HepG2 (cell line): Measurements from ENCODE around the gene AMZ2. TPM values are rescaled to one million over a fixed set of nuclear protein-coding genes. Genes with fewer than 3 reads are reported as not detected.

Experiments used
- ARHGAP35 ChIP-seq: sonication (generic); formaldehyde crosslinking; IDR thresholded peaks from 2 replicates; pipeline ENCODE4 v1.9.0; 2022; ENCODE audit warnings: mild to moderate bottlenecking, inconsistent platforms, moderate library complexity, missing genetic modification reagents, borderline replicate concordance
- CBX1 ChIP-seq: IDR thresholded peaks from one replicate; pipeline ENCODE4 v1.6.1; 2016; ENCODE audit warnings: antibody characterized with exemption, low read depth
- CC2D1A ChIP-seq: sonication (generic); formaldehyde crosslinking; IDR thresholded peaks from 2 replicates; pipeline ENCODE4 v1.8.1; 2023; ENCODE audit warnings: mild to moderate bottlenecking, missing genetic modification reagents
- EEA1 ChIP-seq: sonication (generic); formaldehyde crosslinking; IDR thresholded peaks from 2 replicates; pipeline ENCODE4 v1.5.1; 2020; ENCODE audit warnings: mild to moderate bottlenecking, missing genetic modification reagents, borderline replicate concordance
- FIP1L1 ChIP-seq: fragments of 200-400 bp; formaldehyde crosslinking; IDR thresholded peaks from 2 replicates; pipeline ENCODE4 v1.6.1; 2018; ENCODE audit warnings: low read depth, mild to moderate bottlenecking, low read length, moderate library complexity, borderline replicate concordance; ENCODE audit not compliant: insufficient read depth
- FOXK2 ChIP-seq: fragments of 450-650 bp; IDR thresholded peaks from 2 replicates; pipeline ENCODE4 v1.6.1; 2016
- ISL2 ChIP-seq: sonication (generic); formaldehyde crosslinking; IDR thresholded peaks from 2 replicates; pipeline ENCODE4 v1.5.0; 2020; ENCODE audit warnings: missing genetic modification reagents
- ISX ChIP-seq: sonication (generic); formaldehyde crosslinking; conservative IDR thresholded peaks from 2 replicates; pipeline ENCODE4 v1.5.0; 2020; ENCODE audit warnings: missing genetic modification reagents
- JUND ChIP-seq: sonication (generic); formaldehyde crosslinking; IDR thresholded peaks from 2 replicates; pipeline ENCODE4 v1.8.0; 2022; ENCODE audit warnings: mild to moderate bottlenecking, missing genetic modification reagents
- KLF6 ChIP-seq: IDR thresholded peaks from 2 replicates; pipeline ENCODE4 v1.8.0; 2016; ENCODE audit warnings: missing biosample characterization, missing genetic modification reagents
- MED1 ChIP-seq: sonication (generic); formaldehyde crosslinking; IDR thresholded peaks from 2 replicates; pipeline ENCODE4 v1.4.0; 2020; ENCODE audit warnings: missing genetic modification reagents
- NFATC3 ChIP-seq: sonication (generic); formaldehyde crosslinking; IDR thresholded peaks from 2 replicates; pipeline ENCODE4 v1.5.1; 2020; ENCODE audit warnings: mild to moderate bottlenecking, missing genetic modification reagents
- PHF5A ChIP-seq: IDR thresholded peaks from one replicate; pipeline ENCODE4 v1.6.1; 2018; ENCODE audit warnings: low read depth, missing genetic modification reagents; ENCODE audit not compliant: unreplicated experiment
- PREB ChIP-seq: sonication (generic); formaldehyde crosslinking; IDR thresholded peaks from 2 replicates; pipeline ENCODE4 v1.4.0; 2020; ENCODE audit warnings: missing genetic modification reagents
- RAD51 ChIP-seq: fragments of 450-650 bp; IDR thresholded peaks from 2 replicates; pipeline ENCODE4 v1.6.1; 2016; ENCODE audit warnings: borderline replicate concordance
- REPIN1 ChIP-seq: sonication (generic); formaldehyde crosslinking; IDR thresholded peaks from 2 replicates; pipeline ENCODE4 v1.8.0; 2022; ENCODE audit warnings: missing genetic modification reagents, low read depth, mild to moderate bottlenecking, borderline replicate concordance
- SNAI1 ChIP-seq: sonication (generic); formaldehyde crosslinking; IDR thresholded peaks from 2 replicates; pipeline ENCODE4 v1.5.0; 2020; ENCODE audit warnings: mild to moderate bottlenecking, missing genetic modification reagents, borderline replicate concordance
- TCF7 ChIP-seq: sonication (generic); IDR thresholded peaks from 2 replicates; pipeline ENCODE4 v1.6.1; 2016; ENCODE audit warnings: antibody characterized with exemption, low read depth
- ZEB1 ChIP-seq: IDR thresholded peaks from 2 replicates; pipeline ENCODE4 v1.6.1; 2012; ENCODE audit warnings: mild to moderate bottlenecking, low read depth, inconsistent platforms; ENCODE audit not compliant: insufficient replicate concordance
- ZNF12 ChIP-seq: sonication (generic); formaldehyde crosslinking; IDR thresholded peaks from 2 replicates; pipeline ENCODE4 v1.5.0; 2020; ENCODE audit warnings: missing genetic modification reagents
- ZNF143 ChIP-seq: sonication (generic); formaldehyde crosslinking; IDR thresholded peaks from 2 replicates; pipeline ENCODE4 v1.4.0; 2020; ENCODE audit warnings: missing genetic modification reagents
- ZNF230 ChIP-seq: sonication (generic); formaldehyde crosslinking; IDR thresholded peaks from 2 replicates; pipeline ENCODE4 v1.4.0; 2020; ENCODE audit warnings: mild to moderate bottlenecking, missing genetic modification reagents
- ZNF383 ChIP-seq: sonication (generic); formaldehyde crosslinking; IDR thresholded peaks from 2 replicates; pipeline ENCODE4 v1.4.0; 2020; ENCODE audit warnings: missing genetic modification reagents, mild to moderate bottlenecking, borderline replicate concordance
- ZNF530 ChIP-seq: sonication (generic); formaldehyde crosslinking; IDR thresholded peaks from 2 replicates; pipeline ENCODE4 v1.5.0; 2020; ENCODE audit warnings: low read depth, mild to moderate bottlenecking, missing genetic modification reagents
- ZNF557 ChIP-seq: sonication (generic); formaldehyde crosslinking; IDR thresholded peaks from 2 replicates; pipeline ENCODE4 v1.4.0; 2020; ENCODE audit warnings: missing genetic modification reagents
- ZNF605 ChIP-seq: sonication (generic); formaldehyde crosslinking; IDR thresholded peaks from 2 replicates; pipeline ENCODE4 v1.8.0; 2022; ENCODE audit warnings: mild to moderate bottlenecking, missing genetic modification reagents
- ZNF7 ChIP-seq: IDR thresholded peaks from 2 replicates; pipeline ENCODE4 v1.6.1; 2016; ENCODE audit warnings: missing biosample characterization, missing genetic modification reagents
- polyA plus RNA-seq, 8 experiments: library from polyadenylated mRNA; depleted of rRNA in 3 of 8; stranded (reverse) in 7 of 8; unstranded in 1 of 8; fragments of >200 nt; fragmentation: Illumina TruSeq in 4 of 8; extraction: Trizol in 4 of 8; gene quantifications; 2 replicates each; pipeline versions ENCODE4 v1.2.1 to v1.2.3, GENCODE V29; 2011 to 2016; ENCODE audit warnings: low read depth in 4 of 8, missing spikeins in 1 of 8, mixed read lengths in 1 of 8; ENCODE audit not compliant: insufficient read depth in 1 of 8
- total RNA-seq, 5 experiments: library from RNA; depleted of rRNA; stranded (reverse); fragments of >200 nt; fragmentation: Illumina TruSeq; extraction: Trizol; gene quantifications; 2 replicates each; pipeline ENCODE4 v1.2.3, GENCODE V29; 2016; ENCODE audit warnings: low read depth in 1 of 5
- TF ChIP-seq, protein P1 (sequence below): sonication (generic); formaldehyde crosslinking; IDR thresholded peaks from 2 replicates; pipeline ENCODE4 v1.8.0; 2023; ENCODE audit warnings: mild to moderate bottlenecking, missing genetic modification reagents
- TF ChIP-seq, protein P2 (sequence below): sonication (generic); formaldehyde crosslinking; IDR thresholded peaks from 2 replicates; pipeline ENCODE4 v1.4.0; 2020; ENCODE audit warnings: mild to moderate bottlenecking, missing genetic modification reagents

The AMZ2 gene
- total and polyA plus RNA-seq, 2 of the 13 experiments (the other 11 are each of a cell fraction or from before 2014, with no cell fraction given): 86.9 to 90.2 TPM

DNA sequence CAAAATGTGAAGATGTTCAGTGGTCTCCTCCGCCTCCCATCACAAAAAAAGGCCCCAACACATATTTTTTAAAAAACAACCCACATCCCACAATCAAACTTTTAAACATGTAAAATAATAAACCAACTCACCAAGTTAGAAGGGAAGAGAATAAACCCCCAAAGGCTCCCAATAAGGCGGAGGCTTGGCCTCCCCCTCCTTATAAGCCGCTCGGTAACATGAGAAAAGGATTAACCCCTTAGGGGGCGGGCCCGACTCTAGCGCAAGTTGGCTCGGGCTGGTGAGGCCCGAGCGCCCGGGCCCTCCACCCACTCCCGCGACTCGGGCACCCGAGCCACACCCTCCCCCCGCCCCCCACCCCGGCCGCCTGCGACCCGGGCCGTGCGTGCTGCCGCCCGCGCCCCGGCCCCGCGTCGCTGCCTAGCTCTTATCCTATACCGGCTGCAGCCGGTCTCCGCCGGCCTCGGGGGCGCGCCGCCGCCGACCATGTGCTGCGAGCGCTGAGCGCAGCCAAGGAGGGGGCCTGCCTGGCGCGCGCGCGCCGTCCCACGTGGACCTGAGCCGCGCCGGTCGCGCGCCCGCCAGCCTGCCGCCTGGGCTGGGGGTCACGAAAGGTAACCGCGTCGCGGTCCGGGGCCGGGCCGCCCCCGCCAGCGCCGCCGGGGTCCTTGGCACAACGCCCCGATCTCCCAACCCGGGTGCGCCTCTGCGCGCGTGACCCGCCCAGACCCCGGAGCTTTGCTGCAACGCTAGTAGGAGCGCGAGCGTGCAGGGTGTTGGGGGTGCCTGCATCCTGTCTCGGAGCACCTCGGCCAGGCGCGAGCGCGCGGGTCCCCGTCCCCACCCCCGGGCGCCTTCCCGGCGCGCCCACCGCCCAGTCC, 43.4 kb downstream of the AMZ2 start, which contains the start of the genes ARSG and SLC16A6 (continued):
- TF ChIP-seq KLF6 (CRISPR knock-in tag) (peak; percentile 31; the same call in 1 of the 2 replicates), FIP1L1 (no peak), JUND (CRISPR knock-in tag) (no peak), ISL2 (CRISPR knock-in tag) (no peak), ZNF383 (no peak), ZNF7 (CRISPR knock-in tag) (no peak), ZNF12 (CRISPR knock-in tag) (no peak), CBX1 (no peak), ZNF530 (CRISPR knock-in tag) (no peak), ZNF143 (no peak), EEA1 (CRISPR knock-in tag) (no peak), MED1 (CRISPR knock-in tag) (peak; percentile 56; the same call in 1 of the 2 replicates), RAD51 (no peak), ARHGAP35 (CRISPR knock-in tag) (no peak), SNAI1 (no peak), ZNF605 (CRISPR knock-in tag) (no peak), REPIN1 (CRISPR knock-in tag) (no peak), PREB (CRISPR knock-in tag) (no peak), PHF5A (CRISPR knock-in tag) (no peak), ISX (CRISPR knock-in tag) (peak; percentile 88; the same call in 1 of the 2 replicates), ZNF230 (no peak), TCF7 (no peak), NFATC3 (0 out of 2 replicates have a peak, but pooled peaks have one; percentile 3), CC2D1A (CRISPR knock-in tag) (no peak), FOXK2 (no peak), ZNF557 (no peak), ZEB1 (no peak)
- TF ChIP-seq, protein P1, sequence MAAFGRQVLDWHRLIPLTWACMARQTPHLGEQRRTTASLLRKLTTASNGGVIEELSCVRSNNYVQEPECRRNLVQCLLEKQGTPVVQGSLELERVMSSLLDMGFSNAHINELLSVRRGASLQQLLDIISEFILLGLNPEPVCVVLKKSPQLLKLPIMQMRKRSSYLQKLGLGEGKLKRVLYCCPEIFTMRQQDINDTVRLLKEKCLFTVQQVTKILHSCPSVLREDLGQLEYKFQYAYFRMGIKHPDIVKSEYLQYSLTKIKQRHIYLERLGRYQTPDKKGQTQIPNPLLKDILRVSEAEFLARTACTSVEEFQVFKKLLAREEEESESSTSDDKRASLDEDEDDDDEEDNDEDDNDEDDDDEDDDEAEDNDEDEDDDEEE: no peak
- TF ChIP-seq, protein P2, sequence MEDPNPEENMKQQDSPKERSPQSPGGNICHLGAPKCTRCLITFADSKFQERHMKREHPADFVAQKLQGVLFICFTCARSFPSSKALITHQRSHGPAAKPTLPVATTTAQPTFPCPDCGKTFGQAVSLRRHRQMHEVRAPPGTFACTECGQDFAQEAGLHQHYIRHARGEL: no peak
